WTC11 (cell line): ENCODE results near the gene TXNL4A. TPM values are rescaled to one million over a fixed set of nuclear protein-coding genes. Genes with fewer than 3 reads are reported as not detected.
A peak's percentile ranks its signal among the peaks of the same experiment; 100 is the strongest.

Experiments
- ATAC-seq: fragments of 200-7000 bp; cut with Tn5 transposase; 2 replicates; pipeline ENCODE4 v1.10.0; 2021; ENCODE audit warnings: mild to moderate bottlenecking, moderate library complexity
- CTCF ChIA-PET: fragments of 300-600 bp; sonication (Branson Sonifier 250); formaldehyde crosslinking; loops from one replicate; lab custom pipeline; 2021; ENCODE audit warnings: antibody characterized with exemption; lab: Charles Lee
- POLR2A ChIA-PET: fragments of 350-600 bp; sonication (Branson Sonifier 250); formaldehyde crosslinking; loops from one replicate; lab custom pipeline; 2021; ENCODE audit warnings: antibody characterized with exemption; lab: Charles Lee
- DNase-seq: peaks from one replicate; pipeline ENCODE4 v3.0.0; 2021; ENCODE audit warnings: low spot score
- H3K27ac Mint-ChIP-seq: 2 replicates; pipeline ENCODE4 v1.8.0; 2021; ENCODE audit warnings: mixed read lengths
- H3K27me3 Mint-ChIP-seq: 2 replicates; pipeline ENCODE4 v1.8.0; 2021; ENCODE audit warnings: low read depth, mild to moderate bottlenecking, moderate library complexity, mixed read lengths
- H3K36me3 Mint-ChIP-seq: 2 replicates; pipeline ENCODE4 v1.8.0; 2021; ENCODE audit warnings: mixed read lengths
- H3K4me1 Mint-ChIP-seq: 2 replicates; pipeline ENCODE4 v1.8.0; 2022; ENCODE audit warnings: mixed read lengths
- H3K4me3 Mint-ChIP-seq: 2 replicates; pipeline ENCODE4 v1.8.0; 2021; ENCODE audit warnings: mild to moderate bottlenecking, moderate library complexity, mixed read lengths
- H3K9me3 Mint-ChIP-seq: 2 replicates; pipeline ENCODE4 v1.8.0; 2021; ENCODE audit warnings: mixed read lengths
- ARID4B ChIP-seq: sonication (generic); formaldehyde crosslinking; IDR thresholded peaks from 2 replicates; pipeline ENCODE4 v1.8.0; 2023; ENCODE audit warnings: missing genetic modification reagents, mild to moderate bottlenecking, borderline replicate concordance
- E2F4 ChIP-seq: sonication (generic); formaldehyde crosslinking; IDR thresholded peaks from 2 replicates; pipeline ENCODE4 v1.8.1; 2022; ENCODE audit warnings: low read depth, mild to moderate bottlenecking, moderate library complexity, missing genetic modification reagents, borderline replicate concordance
- ESRRA ChIP-seq: sonication (generic); formaldehyde crosslinking; IDR thresholded peaks from 2 replicates; pipeline ENCODE4 v1.8.1; 2022; ENCODE audit warnings: mild to moderate bottlenecking, missing genetic modification reagents, borderline replicate concordance
- ETV6 ChIP-seq: sonication (generic); formaldehyde crosslinking; IDR thresholded peaks from 2 replicates; pipeline ENCODE4 v1.8.1; 2022; ENCODE audit warnings: mild to moderate bottlenecking, missing genetic modification reagents
- JAZF1 ChIP-seq: fragments of 250-450 bp; sonication (Bioruptor Pico); IDR thresholded peaks from 2 replicates; pipeline ENCODE4 v1.9.0; 2021; ENCODE audit warnings: moderate library complexity, mild to moderate bottlenecking, inconsistent platforms
- MLX ChIP-seq: sonication (generic); formaldehyde crosslinking; IDR thresholded peaks from 2 replicates; pipeline ENCODE4 v1.8.1; 2023; ENCODE audit warnings: mild to moderate bottlenecking, missing genetic modification reagents, moderate library complexity
- NFE2L1 ChIP-seq: sonication (generic); formaldehyde crosslinking; IDR thresholded peaks from 2 replicates; pipeline ENCODE4 v1.8.1; 2023; ENCODE audit warnings: missing genetic modification reagents
- SOX15 ChIP-seq: fragments of 250-450 bp; sonication (Bioruptor Pico); IDR thresholded peaks from 2 replicates; pipeline ENCODE4 v1.9.0; 2021; ENCODE audit warnings: mild to moderate bottlenecking
- ZNF121 ChIP-seq: sonication (generic); formaldehyde crosslinking; IDR thresholded peaks from 2 replicates; pipeline ENCODE4 v1.8.0; 2023; ENCODE audit warnings: missing genetic modification reagents
- ZNF317 ChIP-seq: sonication (generic); formaldehyde crosslinking; IDR thresholded peaks from 2 replicates; pipeline ENCODE4 v1.8.1; 2023; ENCODE audit warnings: low read depth, mild to moderate bottlenecking, moderate library complexity, missing genetic modification reagents, borderline replicate concordance
- ZNF512 ChIP-seq: sonication (generic); formaldehyde crosslinking; IDR thresholded peaks from 2 replicates; pipeline ENCODE4 v1.8.1; 2022; ENCODE audit warnings: missing genetic modification reagents, borderline replicate concordance
- total RNA-seq: library from RNA; stranded (reverse); gene quantifications from 3 replicates; pipeline ENCODE4 v1.2.3, GENCODE V29; 2021
- TF ChIP-seq, protein P1 (sequence below): sonication (generic); formaldehyde crosslinking; IDR thresholded peaks from 2 replicates; pipeline ENCODE4 v1.8.0; 2022; ENCODE audit warnings: missing genetic modification reagents
- TF ChIP-seq, protein P2 (sequence below): fragments of 250-450 bp; sonication (Bioruptor Pico); conservative IDR thresholded peaks from 2 replicates; pipeline ENCODE4 v1.9.0; 2021; ENCODE audit warnings: mild to moderate bottlenecking
- TF ChIP-seq, protein P3 (sequence below): sonication (generic); formaldehyde crosslinking; IDR thresholded peaks from 2 replicates; pipeline ENCODE4 v1.8.1; 2023; ENCODE audit warnings: mild to moderate bottlenecking, missing genetic modification reagents, borderline replicate concordance
- TF ChIP-seq, protein P4 (sequence below): sonication (generic); formaldehyde crosslinking; IDR thresholded peaks from 2 replicates; pipeline ENCODE4 v1.8.1; 2023; ENCODE audit warnings: mild to moderate bottlenecking, moderate library complexity, missing genetic modification reagents

Gene TXNL4A
- total RNA-seq, 1 experiment from 2014 or later: 157 TPM

GRCh38 chr18:79958981-79959380, 29.4 kb downstream of the TXNL4A start:
- no peak for DNase-seq
- CTCF ChIA-PET: no interaction called here
- H3K27ac Mint-ChIP-seq: no peak overlapping the region
- TF ChIP-seq, protein P1, sequence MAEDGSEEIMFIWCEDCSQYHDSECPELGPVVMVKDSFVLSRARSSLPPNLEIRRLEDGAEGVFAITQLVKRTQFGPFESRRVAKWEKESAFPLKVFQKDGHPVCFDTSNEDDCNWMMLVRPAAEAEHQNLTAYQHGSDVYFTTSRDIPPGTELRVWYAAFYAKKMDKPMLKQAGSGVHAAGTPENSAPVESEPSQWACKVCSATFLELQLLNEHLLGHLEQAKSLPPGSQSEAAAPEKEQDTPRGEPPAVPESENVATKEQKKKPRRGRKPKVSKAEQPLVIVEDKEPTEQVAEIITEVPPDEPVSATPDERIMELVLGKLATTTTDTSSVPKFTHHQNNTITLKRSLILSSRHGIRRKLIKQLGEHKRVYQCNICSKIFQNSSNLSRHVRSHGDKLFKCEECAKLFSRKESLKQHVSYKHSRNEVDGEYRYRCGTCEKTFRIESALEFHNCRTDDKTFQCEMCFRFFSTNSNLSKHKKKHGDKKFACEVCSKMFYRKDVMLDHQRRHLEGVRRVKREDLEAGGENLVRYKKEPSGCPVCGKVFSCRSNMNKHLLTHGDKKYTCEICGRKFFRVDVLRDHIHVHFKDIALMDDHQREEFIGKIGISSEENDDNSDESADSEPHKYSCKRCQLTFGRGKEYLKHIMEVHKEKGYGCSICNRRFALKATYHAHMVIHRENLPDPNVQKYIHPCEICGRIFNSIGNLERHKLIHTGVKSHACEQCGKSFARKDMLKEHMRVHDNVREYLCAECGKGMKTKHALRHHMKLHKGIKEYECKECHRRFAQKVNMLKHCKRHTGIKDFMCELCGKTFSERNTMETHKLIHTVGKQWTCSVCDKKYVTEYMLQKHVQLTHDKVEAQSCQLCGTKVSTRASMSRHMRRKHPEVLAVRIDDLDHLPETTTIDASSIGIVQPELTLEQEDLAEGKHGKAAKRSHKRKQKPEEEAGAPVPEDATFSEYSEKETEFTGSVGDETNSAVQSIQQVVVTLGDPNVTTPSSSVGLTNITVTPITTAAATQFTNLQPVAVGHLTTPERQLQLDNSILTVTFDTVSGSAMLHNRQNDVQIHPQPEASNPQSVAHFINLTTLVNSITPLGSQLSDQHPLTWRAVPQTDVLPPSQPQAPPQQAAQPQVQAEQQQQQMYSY: no peak
- TF ChIP-seq, protein P2, sequence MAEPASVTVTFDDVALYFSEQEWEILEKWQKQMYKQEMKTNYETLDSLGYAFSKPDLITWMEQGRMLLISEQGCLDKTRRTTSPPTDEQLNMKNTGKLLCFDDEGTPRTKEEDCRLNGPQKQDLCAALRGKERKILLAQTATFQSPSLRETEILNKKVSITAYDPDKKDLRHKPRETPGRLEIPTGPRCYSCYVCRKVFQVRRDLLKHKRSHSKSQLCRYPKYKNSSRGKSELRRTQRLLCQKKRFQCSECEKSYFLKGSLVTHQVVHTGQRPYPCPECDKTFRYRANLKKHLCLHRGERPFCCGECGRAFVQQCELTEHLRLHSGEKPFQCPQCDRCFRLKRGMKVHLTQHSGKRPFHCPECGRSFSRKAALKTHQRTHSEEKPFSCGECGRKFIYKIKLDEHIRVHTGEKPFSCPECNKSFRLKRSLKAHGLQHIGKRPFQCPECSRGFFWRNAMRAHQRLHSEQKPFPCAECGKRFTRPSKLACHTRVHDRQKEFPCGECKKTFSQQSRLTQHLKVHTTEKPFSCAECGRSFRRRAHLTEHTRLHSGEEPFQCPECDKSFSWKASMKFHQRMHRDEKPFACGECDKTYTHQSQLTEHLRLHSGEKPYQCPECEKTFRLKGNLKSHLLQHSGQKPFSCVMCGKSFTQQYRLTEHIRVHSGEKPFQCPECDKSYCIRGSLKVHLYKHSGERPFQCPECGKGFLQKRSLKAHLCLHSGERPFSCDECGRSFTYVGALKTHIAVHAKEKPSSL (CRISPR knock-in tag): no peak
- TF ChIP-seq, protein P3, sequence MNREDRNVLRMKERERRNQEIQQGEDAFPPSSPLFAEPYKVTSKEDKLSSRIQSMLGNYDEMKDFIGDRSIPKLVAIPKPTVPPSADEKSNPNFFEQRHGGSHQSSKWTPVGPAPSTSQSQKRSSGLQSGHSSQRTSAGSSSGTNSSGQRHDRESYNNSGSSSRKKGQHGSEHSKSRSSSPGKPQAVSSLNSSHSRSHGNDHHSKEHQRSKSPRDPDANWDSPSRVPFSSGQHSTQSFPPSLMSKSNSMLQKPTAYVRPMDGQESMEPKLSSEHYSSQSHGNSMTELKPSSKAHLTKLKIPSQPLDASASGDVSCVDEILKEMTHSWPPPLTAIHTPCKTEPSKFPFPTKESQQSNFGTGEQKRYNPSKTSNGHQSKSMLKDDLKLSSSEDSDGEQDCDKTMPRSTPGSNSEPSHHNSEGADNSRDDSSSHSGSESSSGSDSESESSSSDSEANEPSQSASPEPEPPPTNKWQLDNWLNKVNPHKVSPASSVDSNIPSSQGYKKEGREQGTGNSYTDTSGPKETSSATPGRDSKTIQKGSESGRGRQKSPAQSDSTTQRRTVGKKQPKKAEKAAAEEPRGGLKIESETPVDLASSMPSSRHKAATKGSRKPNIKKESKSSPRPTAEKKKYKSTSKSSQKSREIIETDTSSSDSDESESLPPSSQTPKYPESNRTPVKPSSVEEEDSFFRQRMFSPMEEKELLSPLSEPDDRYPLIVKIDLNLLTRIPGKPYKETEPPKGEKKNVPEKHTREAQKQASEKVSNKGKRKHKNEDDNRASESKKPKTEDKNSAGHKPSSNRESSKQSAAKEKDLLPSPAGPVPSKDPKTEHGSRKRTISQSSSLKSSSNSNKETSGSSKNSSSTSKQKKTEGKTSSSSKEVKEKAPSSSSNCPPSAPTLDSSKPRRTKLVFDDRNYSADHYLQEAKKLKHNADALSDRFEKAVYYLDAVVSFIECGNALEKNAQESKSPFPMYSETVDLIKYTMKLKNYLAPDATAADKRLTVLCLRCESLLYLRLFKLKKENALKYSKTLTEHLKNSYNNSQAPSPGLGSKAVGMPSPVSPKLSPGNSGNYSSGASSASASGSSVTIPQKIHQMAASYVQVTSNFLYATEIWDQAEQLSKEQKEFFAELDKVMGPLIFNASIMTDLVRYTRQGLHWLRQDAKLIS (CRISPR knock-in tag): no peak
- peak; percentile 91 for TF ChIP-seq ZNF121 (CRISPR knock-in tag)
- TF ChIP-seq, protein P4, sequence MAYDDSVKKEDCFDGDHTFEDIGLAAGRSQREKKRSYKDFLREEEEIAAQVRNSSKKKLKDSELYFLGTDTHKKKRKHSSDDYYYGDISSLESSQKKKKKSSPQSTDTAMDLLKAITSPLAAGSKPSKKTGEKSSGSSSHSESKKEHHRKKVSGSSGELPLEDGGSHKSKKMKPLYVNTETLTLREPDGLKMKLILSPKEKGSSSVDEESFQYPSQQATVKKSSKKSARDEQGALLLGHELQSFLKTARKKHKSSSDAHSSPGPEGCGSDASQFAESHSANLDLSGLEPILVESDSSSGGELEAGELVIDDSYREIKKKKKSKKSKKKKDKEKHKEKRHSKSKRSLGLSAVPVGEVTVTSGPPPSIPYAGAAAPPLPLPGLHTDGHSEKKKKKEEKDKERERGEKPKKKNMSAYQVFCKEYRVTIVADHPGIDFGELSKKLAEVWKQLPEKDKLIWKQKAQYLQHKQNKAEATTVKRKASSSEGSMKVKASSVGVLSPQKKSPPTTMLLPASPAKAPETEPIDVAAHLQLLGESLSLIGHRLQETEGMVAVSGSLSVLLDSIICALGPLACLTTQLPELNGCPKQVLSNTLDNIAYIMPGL: no peak
- TF ChIP-seq ESRRA: no peak
- no peak for TF ChIP-seq ARID4B (CRISPR knock-in tag)
- TF ChIP-seq, all 79 proteins: peak for 1
- Mint-ChIP-seq H3K27me3 (peaks cover 98% of the 10 kb centered on the region), H3K36me3 (no peaks in the 10 kb centered on the region), H3K9me3 (no peaks in the 10 kb centered on the region), H3K4me1 (peaks cover 46% of the 10 kb centered on the region), H3K4me3 (no peak overlapping the region)
- POLR2A ChIA-PET: no interaction called here
- ATAC-seq: no peak

DNA sequence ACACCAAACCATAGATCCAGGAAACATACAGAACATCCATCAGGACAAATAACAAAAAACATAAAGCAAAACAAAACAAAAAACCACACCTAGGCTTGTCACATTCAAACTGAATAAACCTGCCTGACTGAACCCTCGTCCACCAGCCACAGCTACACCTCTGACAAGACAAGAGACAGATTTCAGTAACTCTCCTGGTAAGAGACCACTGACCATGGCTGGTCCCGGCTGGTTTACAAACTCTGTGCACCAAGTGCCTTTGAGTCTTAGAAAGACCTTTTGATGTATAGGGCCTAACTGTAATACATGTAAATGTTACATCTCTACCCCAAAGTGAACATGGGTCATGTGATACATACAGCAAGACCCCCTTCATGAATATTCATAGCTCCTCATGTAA, 32.1 kb downstream of the TXNL4A start:
- peaks cover 44% of the 10 kb centered on the region for H3K4me1 Mint-ChIP-seq
- ATAC-seq: no peak
- no peaks in the 10 kb centered on the region for H3K9me3 Mint-ChIP-seq
- TF ChIP-seq JAZF1 (CRISPR knock-in tag) (no peak), ZNF512 (CRISPR knock-in tag) (no peak), MLX (CRISPR knock-in tag) (no peak), ETV6 (CRISPR knock-in tag) (no peak), NFE2L1 (no peak), E2F4 (CRISPR knock-in tag) (no peak), SOX15 (CRISPR knock-in tag) (no peak), ZNF317 (CRISPR knock-in tag) (no peak)

More for the DNA sequence above, 32.1 kb downstream of the TXNL4A start:
- POLR2A ChIA-PET: no interaction called here
- CTCF ChIA-PET: no interaction called here
- H3K27ac Mint-ChIP-seq: no peak overlapping the region
- H3K36me3 Mint-ChIP-seq: no peaks in the 10 kb centered on the region
- no peak for DNase-seq
- peaks cover 91% of the 10 kb centered on the region for H3K27me3 Mint-ChIP-seq
- H3K4me3 Mint-ChIP-seq: no peak overlapping the region
